Osteocyte (in vitro differentiated cells): ENCODE results near the gene UBALD2. TPM values are rescaled to one million over a fixed set of nuclear protein-coding genes. Genes with fewer than 3 reads are reported as not detected.
"Not testable (repeated sequence)": the region's sequence is repeated elsewhere in the genome, so short reads cannot be mapped to it uniquely, and the experiment has no call there.

Experiments
- DNase-seq: peaks from one replicate; pipeline ENCODE4 v3.0.0; 2021; ENCODE audit warnings: mixed read lengths; ENCODE audit not compliant: unreplicated experiment; ENCODE audit errors: extremely low spot score
- H3K27ac Mint-ChIP-seq: one replicate; pipeline ENCODE4 v1.8.0; 2021; ENCODE audit warnings: mild to moderate bottlenecking, mixed read lengths; ENCODE audit not compliant: unreplicated experiment
- H3K27me3 Mint-ChIP-seq: one replicate; pipeline ENCODE4 v1.8.0; 2021; ENCODE audit warnings: mixed read lengths; ENCODE audit not compliant: unreplicated experiment
- H3K36me3 Mint-ChIP-seq: one replicate; pipeline ENCODE4 v1.8.0; 2021; ENCODE audit warnings: mixed read lengths; ENCODE audit not compliant: unreplicated experiment
- H3K4me1 Mint-ChIP-seq: one replicate; pipeline ENCODE4 v1.8.0; 2021; ENCODE audit warnings: mixed read lengths; ENCODE audit not compliant: unreplicated experiment
- H3K4me3 Mint-ChIP-seq: one replicate; pipeline ENCODE4 v1.8.0; 2021; ENCODE audit warnings: mild to moderate bottlenecking, moderate library complexity, mixed read lengths; ENCODE audit not compliant: unreplicated experiment
- H3K9me3 Mint-ChIP-seq: one replicate; pipeline ENCODE4 v1.8.0; 2021; ENCODE audit warnings: mixed read lengths; ENCODE audit not compliant: unreplicated experiment
- CTCF ChIP-seq: fragments of 200-600 bp; sonication (generic); IDR thresholded peaks from 2 replicates; pipeline ENCODE4 v1.5.0; 2021; ENCODE audit warnings: antibody characterized with exemption, mild to moderate bottlenecking, moderate library complexity
- total RNA-seq: library from RNA; stranded (reverse); gene quantifications from 2 replicates; pipeline ENCODE4 v1.2.1, GENCODE V29; 2021

The UBALD2 gene
- total RNA-seq, 1 donor from 2014 or later, result 32.2 TPM

- Mint-ChIP-seq H3K4me3 (peak overlapping the region; percentile 79), H3K27ac (no peak overlapping the region), H3K9me3 (no peaks in the 10 kb centered on the region), H3K4me1 (peaks cover 10% of the 10 kb centered on the region), H3K36me3 (no peaks in the 10 kb centered on the region), H3K27me3 (peaks cover 61% of the 10 kb centered on the region)
- no peak for TF ChIP-seq CTCF
- no peak for DNase-seq
Observed at GRCh38 chr17:76241691-76242255, 23.4 kb upstream of the UBALD2 start.

- no peak overlapping the region for H3K27ac Mint-ChIP-seq
- peaks cover 10% of the 10 kb centered on the region for H3K4me1 Mint-ChIP-seq
- DNase-seq, result no peak
- H3K36me3 Mint-ChIP-seq, result no peaks in the 10 kb centered on the region
- peaks cover 64% of the 10 kb centered on the region for H3K27me3 Mint-ChIP-seq
- H3K4me3 Mint-ChIP-seq, result no peak overlapping the region
- H3K9me3 Mint-ChIP-seq, result no peaks in the 10 kb centered on the region
- TF ChIP-seq CTCF, result no peak
Observed at GRCh38 chr17:76243826-76244679, 21.1 kb upstream of the UBALD2 start.

- Mint-ChIP-seq H3K4me1 (peaks cover 10% of the 10 kb centered on the region), H3K27me3 (peaks cover 61% of the 10 kb centered on the region)
- not testable (repeated sequence) for DNase-seq, H3K27ac Mint-ChIP-seq, H3K36me3 Mint-ChIP-seq, H3K9me3 Mint-ChIP-seq, H3K4me3 Mint-ChIP-seq
Observed at GRCh38 chr17:76244721-76245120, 20.4 kb upstream of the UBALD2 start.

- H3K27me3 Mint-ChIP-seq, result peaks cover 56% of the 10 kb centered on the region
- peaks cover 4% of the 10 kb centered on the region for H3K4me1 Mint-ChIP-seq
- no peak for DNase-seq
- no peaks in the 10 kb centered on the region for H3K36me3 Mint-ChIP-seq
- H3K27ac Mint-ChIP-seq, result no peak overlapping the region
- no peaks in the 10 kb centered on the region for H3K9me3 Mint-ChIP-seq
- H3K4me3 Mint-ChIP-seq, result no peak overlapping the region
- TF ChIP-seq CTCF, result no peak
Observed at GRCh38 chr17:76246080-76247066, 18.8 kb upstream of the UBALD2 start.

GRCh38 chr17:76247304-76247703 lies 17.8 kb upstream of the UBALD2 start:
- no peak for DNase-seq
- Mint-ChIP-seq H3K27ac (no peak overlapping the region), H3K4me3 (no peak overlapping the region), H3K27me3 (peaks cover 51% of the 10 kb centered on the region), H3K4me1 (peaks cover 10% of the 10 kb centered on the region), H3K9me3 (no peaks in the 10 kb centered on the region), H3K36me3 (no peaks in the 10 kb centered on the region)
- no peak for TF ChIP-seq CTCF
